BLaER1 treated with 17β-estradiol and CSF1 and Interleukin-3, amounts not matched to agents 10 nM and 100 nM (cell line): ENCODE data around the gene MRPS2.
"Not testable (repeated sequence)": the region's sequence is repeated elsewhere in the genome, so short reads cannot be mapped to it uniquely, and the experiment has no call there.

Source experiments
- H3K27ac ChIP-seq, 11 experiments: shearing (Covaris generic); formaldehyde crosslinking; 2 replicates each; pipeline ENCODE4 v1.8.1; 2022
- H3K27me3 ChIP-seq, 11 experiments: shearing (Covaris generic); formaldehyde crosslinking; 2 replicates each; pipeline ENCODE4 v1.8.1; 2022
- H3K36me3 ChIP-seq, 11 experiments: shearing (Covaris generic); formaldehyde crosslinking; 2 replicates each; pipeline ENCODE4 v1.8.1; 2022
- H3K4me1 ChIP-seq, 10 experiments: shearing (Covaris generic); formaldehyde crosslinking; 2 replicates each; pipeline ENCODE4 v1.8.1; 2022
- H3K4me2 ChIP-seq, 11 experiments: shearing (Covaris generic); formaldehyde crosslinking; 2 replicates each; pipeline ENCODE4 v1.8.1; 2022
- H3K4me3 ChIP-seq, 10 experiments: shearing (Covaris generic); formaldehyde crosslinking; 2 replicates each; pipeline ENCODE4 v1.8.1; 2022
- H3K9ac ChIP-seq, 11 experiments: shearing (Covaris generic); formaldehyde crosslinking; 2 replicates each; pipeline ENCODE4 v1.8.1; 2022
- H3K9me3 ChIP-seq, 11 experiments: shearing (Covaris generic); formaldehyde crosslinking; replicated peaks in 1 of 11; 2 replicates each; pipeline ENCODE4 v1.8.1; 2022
- H4K20me1 ChIP-seq, 11 experiments: shearing (Covaris generic); formaldehyde crosslinking; 2 replicates each; pipeline ENCODE4 v1.8.1; 2022
- Cebpa-rat ChIP-seq, 11 experiments: shearing (Covaris generic); IDR thresholded peaks; 2 replicates each; pipeline ENCODE4 v1.8.1; 2022

The MRPS2 gene

GRCh38 chr9:135522137-135522877 lies 21.8 kb downstream of the MRPS2 start:
- Histone ChIP-seq H3K9me3 (peaks cover 0 to 4% (median 0%) of the 10 kb centered on the region in 11 experiments; a peak in 5 of 22 replicates), H3K4me1 (peaks cover 0 to 24% (median 15%) of the 10 kb centered on the region in 10 experiments; a peak in 17 of 20 replicates), H3K36me3 (no peaks in the 10 kb centered on the region), H3K27ac (no peak overlapping the region), H4K20me1 (peaks cover 0 to 6% (median 0%) of the 10 kb centered on the region in 11 experiments; a peak in 2 of 22 replicates), H3K9ac (0 out of 22 replicates have a peak overlapping the region, but pooled peaks of 1 of the 11 experiments have one; percentile 4), H3K27me3 (0 out of 22 replicates have a peak, but pooled peaks cover 0 to 6% (median 0%) of the 10 kb centered on the region in 11 experiments), H3K4me2 (peak overlapping the region; percentile 9 to 79 (median 63); a peak in 19 of 22 replicates), H3K4me3 (no peak overlapping the region)
- TF ChIP-seq Cebpa-rat (IDR thresholded peaks at IDR 0.05), result no peak

DNA sequence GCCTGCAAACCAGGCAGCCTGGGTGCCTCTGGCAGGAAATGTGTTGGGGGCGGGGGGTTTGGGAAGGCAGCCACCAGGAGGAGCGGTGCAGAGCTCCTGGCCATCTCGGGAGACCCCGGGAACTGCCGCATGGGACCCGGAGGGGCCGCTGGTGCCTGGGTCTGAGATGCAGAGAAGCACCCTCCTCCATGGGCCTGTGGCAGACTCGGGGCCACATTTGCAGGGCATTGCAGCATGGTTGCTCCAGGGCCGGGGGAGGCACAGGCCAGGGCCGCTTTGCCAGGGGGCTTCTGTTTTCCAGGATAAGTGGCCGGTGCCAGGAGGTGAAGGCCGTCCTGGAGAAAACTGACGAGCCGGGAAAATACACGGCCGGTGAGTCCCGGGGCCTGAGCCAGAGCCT lies 22.4 kb downstream of the MRPS2 start:
- Histone ChIP-seq H4K20me1 (peaks cover 0 to 6% (median 0%) of the 10 kb centered on the region in 11 experiments; a peak in 2 of 22 replicates), H3K4me2 (peak overlapping the region in 8 of 11 experiments; percentile 59 to 79 (median 64); a peak in 15 of 22 replicates), H3K27me3 (0 out of 22 replicates have a peak, but pooled peaks cover 0 to 6% (median 0%) of the 10 kb centered on the region in 11 experiments), H3K36me3 (no peaks in the 10 kb centered on the region), H3K4me1 (peaks cover 0 to 24% (median 15%) of the 10 kb centered on the region in 10 experiments; a peak in 17 of 20 replicates), H3K9ac (no peak overlapping the region), H3K27ac (no peak overlapping the region), H3K9me3 (peaks cover 0 to 8% (median 0%) of the 10 kb centered on the region in 11 experiments; a peak in 5 of 22 replicates), H3K4me3 (no peak overlapping the region)
- TF ChIP-seq Cebpa-rat (IDR thresholded peaks at IDR 0.05), result no peak

DNA sequence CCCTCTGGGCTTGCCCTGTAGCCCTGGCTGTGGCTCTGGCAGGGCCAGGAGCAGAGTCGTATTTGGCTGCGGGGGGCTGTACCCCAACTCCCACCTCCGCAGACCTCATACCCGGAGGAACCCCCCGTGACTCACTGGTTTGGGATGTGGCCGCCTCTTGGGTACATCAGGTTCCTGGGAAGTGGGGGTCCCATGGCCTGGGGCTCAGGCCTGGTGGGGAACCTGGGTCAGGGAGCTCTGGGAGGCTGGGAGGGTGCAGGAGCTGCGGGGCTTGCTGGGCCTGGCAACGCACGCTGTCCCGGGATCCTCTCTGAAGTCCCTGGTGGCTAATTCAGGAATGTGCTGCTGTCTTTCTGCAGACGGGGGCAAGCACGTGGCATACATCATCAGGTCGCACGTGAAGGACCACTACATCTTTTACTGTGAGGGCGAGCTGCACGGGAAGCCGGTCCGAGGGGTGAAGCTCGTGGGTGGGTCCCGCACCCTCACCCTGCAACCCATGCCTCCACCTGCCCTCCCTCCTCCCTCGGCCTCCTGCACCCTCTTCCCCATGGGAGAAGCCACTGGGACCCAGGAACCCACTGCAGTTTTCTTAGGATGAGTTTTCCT lies 23.1 kb downstream of the MRPS2 start:
- no peak for TF ChIP-seq Cebpa-rat (IDR thresholded peaks at IDR 0.05)
- no peaks in the 10 kb centered on the region for H3K36me3 ChIP-seq
- H3K27me3 ChIP-seq, result 0 out of 22 replicates have a peak, but pooled peaks cover 0 to under 1% (median 0%) of the 10 kb centered on the region in 11 experiments
- H4K20me1 ChIP-seq, result peaks cover 0 to 6% (median 0%) of the 10 kb centered on the region in 11 experiments; a peak in 2 of 22 replicates
- H3K4me3 ChIP-seq, result no peak overlapping the region
- H3K9me3 ChIP-seq, result peaks cover 0 to 8% (median 0%) of the 10 kb centered on the region in 11 experiments; a peak in 5 of 22 replicates
- H3K4me2 ChIP-seq, result peak overlapping the region in 3 of 11 experiments; percentile 63 to 72 (median 71); a peak in 4 of 22 replicates
- no peak overlapping the region for H3K27ac ChIP-seq
- H3K4me1 ChIP-seq, result peaks cover 0 to 24% (median 15%) of the 10 kb centered on the region in 10 experiments; a peak in 17 of 20 replicates
- no peak overlapping the region for H3K9ac ChIP-seq

DNA sequence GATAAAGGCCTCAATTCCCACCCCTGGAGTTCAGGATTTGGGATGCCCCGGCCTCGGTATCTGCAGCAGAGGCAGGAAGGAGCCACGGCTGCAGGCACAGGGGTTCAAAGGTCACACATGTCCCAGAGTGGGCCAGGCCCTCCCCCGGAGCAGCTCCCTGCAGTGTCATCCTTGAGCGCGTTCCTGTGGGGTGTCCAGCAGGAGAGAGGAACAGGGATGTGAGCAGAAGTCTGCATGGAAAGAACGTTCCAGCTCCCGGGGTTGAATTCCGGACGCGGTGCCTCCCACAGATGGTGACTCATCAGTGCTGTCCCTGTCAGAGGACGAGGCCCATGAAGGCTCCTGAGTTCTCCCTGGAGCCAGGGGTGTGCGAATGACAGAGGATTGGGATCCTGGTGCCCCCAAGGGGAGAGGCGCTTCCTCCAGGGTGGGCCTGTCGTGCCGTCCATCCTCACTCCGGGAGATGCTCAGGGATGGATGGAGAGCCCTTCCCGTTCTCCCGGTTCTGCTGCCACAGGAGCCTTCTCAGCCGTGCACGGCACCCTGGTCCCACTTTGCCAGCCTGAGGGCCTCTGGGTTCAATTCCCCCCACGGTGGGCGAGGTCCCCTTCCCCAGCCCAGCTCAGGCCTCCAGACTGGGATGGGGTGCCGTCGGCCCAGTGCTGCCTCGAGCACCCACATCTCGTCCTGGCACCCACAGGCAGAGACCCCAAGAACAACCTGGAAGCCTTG lies 23.8 kb downstream of the MRPS2 start:
- no peaks in the 10 kb centered on the region for H3K27me3 ChIP-seq
- H3K9ac ChIP-seq, result no peak overlapping the region

GRCh38 chr9:135525241-135526088 lies 25.0 kb downstream of the MRPS2 start:
- no peaks in the 10 kb centered on the region for H3K36me3 ChIP-seq
- H3K9ac ChIP-seq, result no peak overlapping the region
- H3K27ac ChIP-seq, result no peak overlapping the region
- peaks cover 0 to 6% (median 0%) of the 10 kb centered on the region in 11 experiments; a peak in 2 of 22 replicates for H4K20me1 ChIP-seq
- H3K27me3 ChIP-seq, result no peaks in the 10 kb centered on the region
- H3K4me1 ChIP-seq, result peaks cover 0 to 24% (median 15%) of the 10 kb centered on the region in 10 experiments; a peak in 17 of 20 replicates
- H3K4me2 ChIP-seq, result no peak overlapping the region
- no peak for TF ChIP-seq Cebpa-rat (IDR thresholded peaks at IDR 0.05)
- H3K9me3 ChIP-seq, result peaks cover 0 to 19% (median 8%) of the 10 kb centered on the region in 11 experiments; a peak in 10 of 22 replicates
- H3K4me3 ChIP-seq, result no peak overlapping the region

More for the DNA sequence above, 23.8 kb downstream of the MRPS2 start:
- no peak overlapping the region for H3K27ac ChIP-seq
- H3K4me3 ChIP-seq, result no peak overlapping the region
- no peak for TF ChIP-seq Cebpa-rat (IDR thresholded peaks at IDR 0.05)
- H3K9me3 ChIP-seq, result peaks cover 0 to 9% (median under 1%) of the 10 kb centered on the region in 11 experiments; a peak in 8 of 22 replicates
- H4K20me1 ChIP-seq, result peaks cover 0 to 6% (median 0%) of the 10 kb centered on the region in 11 experiments; a peak in 2 of 22 replicates
- no peaks in the 10 kb centered on the region for H3K36me3 ChIP-seq
- no peak overlapping the region for H3K4me2 ChIP-seq
- peaks cover 0 to 24% (median 15%) of the 10 kb centered on the region in 10 experiments; a peak in 17 of 20 replicates for H3K4me1 ChIP-seq

- peaks cover 0 to 19% (median 8%) of the 10 kb centered on the region in 11 experiments; a peak in 10 of 22 replicates for H3K9me3 ChIP-seq
- H3K9ac ChIP-seq, result no peak overlapping the region
- no peaks in the 10 kb centered on the region for H3K27me3 ChIP-seq
- TF ChIP-seq Cebpa-rat (IDR thresholded peaks at IDR 0.05), result no peak
- H3K4me3 ChIP-seq, result no peak overlapping the region
- peaks cover 0 to 24% (median 15%) of the 10 kb centered on the region in 10 experiments; a peak in 17 of 20 replicates for H3K4me1 ChIP-seq
- no peaks in the 10 kb centered on the region for H3K36me3 ChIP-seq
- no peak overlapping the region for H3K27ac ChIP-seq
- H3K4me2 ChIP-seq, result no peak overlapping the region
- H4K20me1 ChIP-seq, result peaks cover 0 to 6% (median 0%) of the 10 kb centered on the region in 11 experiments; a peak in 2 of 22 replicates
Observed at GRCh38 chr9:135526089-135526729, 25.7 kb downstream of the MRPS2 start.

GRCh38 chr9:135526730-135527571 lies 26.5 kb downstream of the MRPS2 start:
- peaks cover 0 to 19% (median 8%) of the 10 kb centered on the region in 11 experiments; a peak in 10 of 22 replicates for H3K9me3 ChIP-seq
- H3K27ac ChIP-seq, result no peak overlapping the region
- no peaks in the 10 kb centered on the region for H3K27me3 ChIP-seq
- no peak overlapping the region for H3K9ac ChIP-seq
- H3K4me1 ChIP-seq, result peaks cover 0 to 23% (median 15%) of the 10 kb centered on the region in 10 experiments; a peak in 17 of 20 replicates
- H3K36me3 ChIP-seq, result no peaks in the 10 kb centered on the region
- no peak overlapping the region for H3K4me3 ChIP-seq
- TF ChIP-seq Cebpa-rat (IDR thresholded peaks at IDR 0.05), result no peak; a peak in 1 of 22 replicates
- H3K4me2 ChIP-seq, result no peak overlapping the region
- peaks cover 0 to 6% (median 0%) of the 10 kb centered on the region in 11 experiments; a peak in 2 of 22 replicates for H4K20me1 ChIP-seq

GRCh38 chr9:135528842-135529435 lies 28.5 kb downstream of the MRPS2 start:
- Histone ChIP-seq H3K27me3 (peaks cover 5 to 11% (median 8%) of the 10 kb centered on the region in 11 experiments; a peak in 20 of 22 replicates), H3K9me3 (peaks cover 0 to 19% (median 8%) of the 10 kb centered on the region in 11 experiments; a peak in 10 of 22 replicates), H3K4me1 (peaks cover 4 to 12% (median 6%) of the 10 kb centered on the region in 10 experiments; a peak in 18 of 20 replicates)
- H3K9ac ChIP-seq, H3K4me3 ChIP-seq, H3K27ac ChIP-seq, H3K4me2 ChIP-seq, H3K36me3 ChIP-seq, H4K20me1 ChIP-seq: not testable (repeated sequence)
